Measurements from ENCODE around the gene AP4B1.

DNA sequence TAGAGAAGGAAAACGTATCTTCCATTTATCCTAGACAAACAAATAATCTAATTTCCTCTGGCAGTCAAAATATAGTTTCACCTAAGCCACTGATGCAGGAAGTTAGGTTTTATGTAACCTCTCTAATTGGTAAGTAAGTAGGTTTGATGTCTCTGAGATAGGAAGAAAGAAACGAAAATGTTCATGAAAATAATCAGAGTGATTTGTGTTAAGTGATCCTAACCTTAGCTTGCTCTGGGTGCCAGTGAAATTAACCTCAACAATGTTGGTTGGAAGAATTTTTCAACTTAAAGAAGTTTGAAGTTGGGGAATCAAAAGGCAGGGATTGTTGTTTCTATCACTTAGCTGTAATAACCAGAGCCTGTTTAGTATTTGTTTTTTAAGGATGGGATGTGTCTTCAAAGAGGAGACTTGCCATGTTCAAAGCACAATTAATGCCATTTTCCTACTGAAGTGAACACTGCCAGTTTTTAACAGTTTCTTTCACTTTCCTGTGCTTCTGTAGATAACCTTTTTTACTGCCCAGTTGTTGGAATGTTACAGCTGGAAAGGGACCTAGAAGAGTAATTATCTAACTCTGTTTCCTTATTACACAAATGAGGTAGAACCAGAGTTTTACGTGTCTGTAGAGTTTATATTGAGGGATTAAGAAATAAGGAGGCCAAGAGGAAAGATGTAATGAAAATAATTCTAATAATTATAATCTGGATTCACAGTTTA is 42.9 kb upstream of the AP4B1 start:
- TF ChIP-seq, protein P1, sequence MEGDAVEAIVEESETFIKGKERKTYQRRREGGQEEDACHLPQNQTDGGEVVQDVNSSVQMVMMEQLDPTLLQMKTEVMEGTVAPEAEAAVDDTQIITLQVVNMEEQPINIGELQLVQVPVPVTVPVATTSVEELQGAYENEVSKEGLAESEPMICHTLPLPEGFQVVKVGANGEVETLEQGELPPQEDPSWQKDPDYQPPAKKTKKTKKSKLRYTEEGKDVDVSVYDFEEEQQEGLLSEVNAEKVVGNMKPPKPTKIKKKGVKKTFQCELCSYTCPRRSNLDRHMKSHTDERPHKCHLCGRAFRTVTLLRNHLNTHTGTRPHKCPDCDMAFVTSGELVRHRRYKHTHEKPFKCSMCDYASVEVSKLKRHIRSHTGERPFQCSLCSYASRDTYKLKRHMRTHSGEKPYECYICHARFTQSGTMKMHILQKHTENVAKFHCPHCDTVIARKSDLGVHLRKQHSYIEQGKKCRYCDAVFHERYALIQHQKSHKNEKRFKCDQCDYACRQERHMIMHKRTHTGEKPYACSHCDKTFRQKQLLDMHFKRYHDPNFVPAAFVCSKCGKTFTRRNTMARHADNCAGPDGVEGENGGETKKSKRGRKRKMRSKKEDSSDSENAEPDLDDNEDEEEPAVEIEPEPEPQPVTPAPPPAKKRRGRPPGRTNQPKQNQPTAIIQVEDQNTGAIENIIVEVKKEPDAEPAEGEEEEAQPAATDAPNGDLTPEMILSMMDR (IDR thresholded peaks at IDR 0.05) = no peak
- no peak for TF ChIP-seq POLR2A (IDR thresholded peaks at IDR 0.05)

Measured in gastroesophageal sphincter (tissue), 3 donors.